Peyer's patch (tissue), 4 donors: ENCODE results near the gene GPR161.

Source experiments
- CTCF ChIP-seq, 6 experiments: fragments of 450-650 bp in 4 of 6; fragments of 200-600 bp in 2 of 6; sonication (generic) in 1 of 6; IDR thresholded peaks; one replicate each; pipeline ENCODE4 v1.5.1; 2017 to 2019; ENCODE audit warnings: antibody characterized with exemption in 6 of 6, mild to moderate bottlenecking in 3 of 6, moderate library complexity in 1 of 6
- POLR2A ChIP-seq, 2 donors: fragments of 450-650 bp; IDR thresholded peaks; one replicate each; pipeline ENCODE4 v1.5.1; 2017; ENCODE audit warnings: antibody characterized with exemption in 2 of 2, mild to moderate bottlenecking in 2 of 2, moderate library complexity in 2 of 2

GRCh38 chr1:168105846-168106245, 30.9 kb downstream of the GPR161 start:
- TF ChIP-seq CTCF (IDR thresholded peaks at IDR 0.05) (no peak), POLR2A (IDR thresholded peaks at IDR 0.05) (no peak)
